ENCODE measurements around the gene ALAS2.

- no peak for TF ChIP-seq CHD2 (IDR thresholded peaks at IDR 0.05; ENCODE audit: low read length)
- TF ChIP-seq JUN (IDR thresholded peaks at IDR 0.05; ENCODE audit: low read depth, low read length): no peak
- TF ChIP-seq CTCF (IDR thresholded peaks at IDR 0.05; ENCODE audit: control extremely low read depth in 1 of 3, insufficient read depth in 1 of 3, low read depth in 1 of 3, low read length in 3 of 3): no peak
- no peak for TF ChIP-seq KDM5A (IDR thresholded peaks at IDR 0.05; ENCODE audit: low read length)
- TF ChIP-seq TCF12 (IDR thresholded peaks at IDR 0.05; ENCODE audit: low read depth, low read length): no peak
- no peak for TF ChIP-seq EP300 (IDR thresholded peaks at IDR 0.05; ENCODE audit: borderline replicate concordance in 1 of 2, low read depth in 2 of 2, low read length in 2 of 2)
- TF ChIP-seq GABPA (IDR thresholded peaks at IDR 0.05; ENCODE audit: borderline replicate concordance, insufficient read depth, low read length): no peak
- TF ChIP-seq BRCA1 (IDR thresholded peaks at IDR 0.05; ENCODE audit: low read depth, low read length): no peak
- TF ChIP-seq ZNF274 (IDR thresholded peaks at IDR 0.05; ENCODE audit: borderline replicate concordance, extremely low read depth, low read length): no peak
These were observed 2.2 kb downstream of the ALAS2 start for GRCh38 chrX:55028611-55029010.
